Left colon (tissue), 2 donors: ENCODE measurements around the gene ZBTB32. TPM values are rescaled to one million over a fixed set of nuclear protein-coding genes. Genes with fewer than 3 reads are reported as not detected.
"Not testable (repeated sequence)": the region's sequence is repeated elsewhere in the genome, so short reads cannot be mapped to it uniquely, and the experiment has no call there.

Experiments
- ATAC-seq: fragments of 200-7000 bp; cut with Tn5 transposase; one replicate; pipeline ENCODE4 v1.9.1; 2020; ENCODE audit warnings: mild to moderate bottlenecking, moderate library complexity
- DNase-seq, 2 donors: peaks; one replicate each; pipeline ENCODE4 v3.0.0-alpha.2; 2020
- intact Hi-C, 2 donors: fragments of 100-400 bp; cut with DNase I in 1 of 2; cut with micrococcal nuclease in 1 of 2; formaldehyde crosslinking; loops; one replicate each; pipeline versions ENCODE4 v1.11.2 to v1.14.0; 2022; cut with DNase I, micrococcal nuclease
- long read RNA-seq: library from polyadenylated mRNA; unstranded; transcript quantifications from one replicate; pipeline ENCODE4 v2.0.0, GENCODE V29; 2021
- total RNA-seq, 2 donors: library from RNA; stranded (reverse); fragmentation: NEBNext Ultra II Directional; extraction: Animal tissue kit (Norgen Biotek cat#: 25700); gene quantifications; one replicate each; pipeline ENCODE4 v1.2.1, GENCODE V29; 2021
- donor health status: DM: no; HTN: no; CAD: no.
- donor health status: DM: yes; HTN: yes; CAD: no.

The ZBTB32 gene
- total RNA-seq, result 1 to 10 TPM in 1 of 2 donors, under 1 TPM in 1; 0.15 to 1.1 TPM
- long read RNA-seq, partial matches to known transcripts, result 1 of 4 reads
- long read RNA-seq, other reads (novel, unspliced or antisense), result 3 of 4 reads

DNA sequence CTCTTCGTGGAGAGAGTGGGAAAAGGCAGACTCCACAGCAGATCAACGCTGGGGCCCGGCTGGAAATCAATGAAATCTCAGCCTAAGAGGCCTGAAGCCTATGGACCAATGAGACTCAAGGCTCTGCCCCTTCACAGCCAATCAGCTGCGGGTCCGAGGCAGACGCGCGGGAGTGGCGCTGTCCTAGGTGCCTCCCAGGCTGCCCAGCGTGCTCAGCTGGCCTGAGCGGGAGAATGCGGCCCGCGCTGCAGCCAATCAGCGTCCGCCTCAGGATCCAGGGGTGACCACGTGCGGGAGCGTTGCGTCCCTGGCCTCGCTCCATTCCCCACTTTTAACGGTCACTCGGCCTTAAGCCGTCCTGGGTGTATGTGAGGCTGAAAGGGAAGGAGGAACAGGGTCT, at the start of gene ZBTB32:
Gene ZBTB32 (plus strand): TSS at position 341 of the 400 bp plus-strand sequence. CDS start 10,069 bp downstream, outside the sequence.
- peak; percentile 38 for ATAC-seq
- intact Hi-C loops, result no loop called here
- peak in 1 of 2 donors; percentile 35 for DNase-seq

DNA sequence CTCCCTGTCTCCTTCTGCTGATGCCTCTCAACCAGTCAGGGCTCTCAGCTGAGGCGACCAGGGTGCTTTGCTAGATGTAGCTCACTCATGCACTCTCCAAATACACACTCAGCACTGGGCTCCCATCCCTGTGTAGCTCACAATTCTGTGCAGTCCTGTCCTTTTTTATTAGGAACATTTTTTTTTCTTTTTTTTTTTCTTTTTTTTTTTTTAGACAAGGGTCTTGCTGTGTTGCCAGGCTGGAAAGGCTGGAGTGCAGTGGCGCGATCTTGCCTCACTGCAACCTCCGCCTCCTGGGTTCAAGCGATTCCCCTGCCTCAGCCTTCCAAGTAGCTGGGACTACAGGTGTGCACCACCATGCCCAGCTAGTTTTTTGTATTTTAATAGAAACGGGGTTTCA, 49.5 kb upstream of the ZBTB32 start:
- intact Hi-C loops, DNase-seq, ATAC-seq: not testable (repeated sequence)

DNA sequence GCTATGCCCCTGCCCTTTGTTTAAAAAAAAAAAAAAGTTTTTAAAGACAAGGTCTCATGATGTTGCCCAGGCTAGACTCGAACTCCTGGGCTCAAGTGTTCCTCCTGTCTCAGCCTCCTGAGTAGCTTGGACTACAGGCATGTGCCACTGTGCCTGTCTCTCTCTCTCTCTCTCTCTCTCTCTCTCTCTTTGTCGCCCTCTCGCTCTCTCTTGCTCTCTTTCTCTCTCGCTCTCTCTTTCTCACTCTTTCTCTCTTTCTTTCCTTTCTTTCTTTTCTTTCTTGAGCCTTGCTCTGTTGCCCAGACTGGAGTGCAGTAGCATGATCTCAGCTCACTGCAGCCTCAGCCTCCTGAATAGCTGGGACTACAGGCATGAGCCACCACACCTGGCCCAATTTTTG, 48.8 kb upstream of the ZBTB32 start:
- intact Hi-C loops, result no loop called here

DNA sequence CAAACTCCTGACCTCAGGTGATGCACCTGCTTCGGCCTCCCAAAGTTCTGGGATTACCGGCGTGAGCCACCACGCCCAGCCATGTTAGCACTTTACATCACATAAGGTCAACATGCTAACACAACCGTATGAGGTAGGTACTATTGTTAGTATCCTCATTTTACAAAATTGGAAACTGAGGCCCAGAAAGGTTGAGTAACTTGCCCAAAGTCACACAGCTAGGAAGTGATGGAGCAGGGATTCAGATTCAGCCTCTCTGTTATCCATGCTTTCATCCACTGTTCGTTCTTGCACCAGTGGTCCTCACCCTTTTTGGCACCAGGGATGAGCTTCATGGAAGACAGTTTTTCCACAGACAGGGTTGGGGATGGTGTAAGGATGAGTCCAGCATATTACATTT, 47.7 kb upstream of the ZBTB32 start:
- intact Hi-C loops, result no loop called here
- ATAC-seq (no peak), DNase-seq (no peak)

More for the DNA sequence above, 48.8 kb upstream of the ZBTB32 start:
- ATAC-seq (no peak), DNase-seq (no peak)

DNA sequence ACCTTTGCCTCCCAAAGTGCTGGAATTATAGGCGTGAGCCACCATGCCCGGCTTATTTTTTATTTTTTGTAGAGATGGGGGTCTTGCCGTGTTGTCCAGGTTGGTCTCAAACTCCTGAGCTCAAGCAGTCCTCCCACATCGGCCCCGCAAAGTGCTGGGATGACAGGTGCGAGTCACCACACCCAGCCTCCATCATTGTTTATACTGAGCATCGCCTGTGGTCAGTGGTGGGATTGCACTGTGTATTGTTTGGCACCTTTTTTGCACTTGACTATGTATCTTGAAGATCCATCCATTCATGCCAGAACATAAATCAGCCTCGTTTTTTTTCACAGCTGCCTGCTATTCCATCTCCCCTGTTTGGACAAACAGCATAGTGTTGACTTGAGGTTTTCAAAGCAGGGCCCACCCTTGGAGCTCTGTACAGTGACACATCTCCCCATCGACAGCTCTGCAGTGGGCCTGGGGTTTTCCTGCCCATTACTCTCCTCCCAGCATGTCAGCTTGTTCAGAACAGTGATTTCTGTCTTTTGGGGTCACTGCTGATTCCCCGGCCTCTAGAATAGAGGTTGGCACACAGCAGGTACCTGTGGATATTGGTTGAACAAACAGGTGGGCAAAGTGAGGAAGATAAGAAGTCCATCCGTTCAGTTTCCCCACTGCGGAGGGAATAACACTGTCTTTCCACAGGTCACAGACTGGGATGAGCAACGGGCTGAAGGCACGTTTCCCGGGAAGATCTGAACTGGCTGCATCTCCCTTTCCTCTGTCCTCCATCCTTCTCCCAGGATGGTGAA, 46.3 kb upstream of the ZBTB32 start:
- intact Hi-C loops, result no loop called here
- ATAC-seq, result peak; percentile 48
- no peak for DNase-seq

- DNase-seq (no peak), ATAC-seq (no peak)
- intact Hi-C loops, result no loop called here
Measured at GRCh38 chr19:35661995-35662340, 42.4 kb upstream of the ZBTB32 start.

GRCh38 chr19:35663981-35664380, 40.4 kb upstream of the ZBTB32 start:
- intact Hi-C loops, result no loop called here
- DNase-seq, result no peak
- ATAC-seq, result no peak

DNA sequence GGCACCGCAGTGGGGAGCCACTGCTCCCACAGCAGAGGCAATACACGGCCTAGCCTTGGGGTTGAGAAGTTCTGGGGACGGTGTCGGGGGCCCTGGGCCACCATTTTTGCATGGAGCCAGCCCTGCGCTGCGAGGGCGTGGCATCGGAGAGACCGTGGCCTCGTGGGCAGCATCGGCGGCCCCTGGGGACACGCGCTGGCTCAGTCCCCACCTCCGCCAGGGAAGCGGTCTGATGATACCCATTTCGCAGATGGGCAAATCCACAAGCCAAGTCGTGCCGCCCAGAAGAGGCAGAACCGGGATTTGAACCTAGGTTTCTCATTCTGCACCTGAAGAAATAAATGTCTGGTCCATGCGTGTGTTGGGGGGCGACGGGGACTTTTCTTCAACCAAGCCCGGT, 39.2 kb upstream of the ZBTB32 start:
- DNase-seq, result no peak
- ATAC-seq, result no peak
- intact Hi-C loops, result no loop called here

GRCh38 chr19:35665604-35666003, 38.8 kb upstream of the ZBTB32 start:
- intact Hi-C loops, result no loop called here
- ATAC-seq (no peak), DNase-seq (no peak)

GRCh38 chr19:35666251-35666913, 38.0 kb upstream of the ZBTB32 start, which contains the start of gene UPK1A:
Gene UPK1A, plus strand, starts transcription at chr19:35666517. Its CDS starts 296 bp downstream, at chr19:35666813.
- no peak for DNase-seq
- ATAC-seq, result peak; percentile 32
- intact Hi-C loops, result no loop called here

- DNase-seq (no peak), ATAC-seq (no peak)
- intact Hi-C loops, result no loop called here
Measured at GRCh38 chr19:35669566-35669965, 34.8 kb upstream of the ZBTB32 start.

DNA sequence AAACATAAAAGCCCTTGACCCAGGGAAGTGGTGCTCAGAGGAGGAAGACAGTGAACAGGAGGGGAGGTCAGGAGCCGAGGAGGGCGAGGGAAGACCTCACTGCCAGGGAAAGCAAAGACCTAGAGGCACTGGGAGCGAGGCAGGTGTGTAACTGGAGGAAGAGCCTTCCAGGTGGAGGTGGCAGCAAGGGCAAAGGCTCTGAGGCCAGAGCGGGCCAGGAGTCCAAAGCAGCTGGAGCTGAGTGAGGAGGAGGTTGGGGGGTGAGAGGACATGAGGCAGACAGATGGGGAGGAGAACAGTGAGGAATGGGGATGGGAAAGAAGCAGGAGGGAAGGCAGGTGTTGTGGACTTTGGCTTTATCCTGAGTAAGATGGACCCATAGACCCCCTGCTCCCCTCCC, 34.4 kb upstream of the ZBTB32 start:
- DNase-seq (no peak), ATAC-seq (peak; percentile 27)

DNA sequence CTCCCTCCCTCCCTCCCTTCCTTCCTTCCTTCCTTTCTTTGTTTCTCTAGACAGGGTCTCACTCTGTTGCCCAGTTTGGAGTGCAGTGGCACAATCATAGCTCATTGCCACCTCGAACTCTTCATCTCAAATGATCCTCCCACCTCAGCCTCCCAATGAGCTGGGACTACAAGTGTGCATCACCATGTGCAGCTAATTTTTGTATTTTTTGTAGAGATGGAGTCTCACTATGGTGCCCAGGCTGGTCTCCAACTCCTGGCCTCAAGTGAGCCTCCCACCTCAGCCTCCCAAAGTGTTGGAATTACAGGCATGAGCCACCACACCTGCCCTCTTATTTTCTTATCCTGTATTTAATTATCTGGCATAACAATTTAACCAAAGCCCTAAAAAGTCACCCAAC, 33.7 kb upstream of the ZBTB32 start:
- intact Hi-C loops, result no loop called here
- DNase-seq, result no peak
- no peak for ATAC-seq

More for the DNA sequence above, 34.4 kb upstream of the ZBTB32 start:
- intact Hi-C loops, result no loop called here

- intact Hi-C loops, result no loop called here
- DNase-seq, result no peak
- ATAC-seq, result no peak
Measured at GRCh38 chr19:35671818-35672217, 32.5 kb upstream of the ZBTB32 start.

GRCh38 chr19:35673121-35673804, 31.1 kb upstream of the ZBTB32 start:
- peak; percentile 66 for ATAC-seq
- DNase-seq, result peak in 1 of 2 donors; percentile 32
- intact Hi-C loops, result no loop called here

GRCh38 chr19:35675589-35676140, 28.7 kb upstream of the ZBTB32 start:
- intact Hi-C loops, result no loop called here
- ATAC-seq (no peak), DNase-seq (no peak)

- intact Hi-C loops, result no loop called here
- no peak for DNase-seq
- no peak for ATAC-seq
Measured at GRCh38 chr19:35689836-35690235, 14.5 kb upstream of the ZBTB32 start.

GRCh38 chr19:35691106-35691505, 13.3 kb upstream of the ZBTB32 start:
- DNase-seq, ATAC-seq, intact Hi-C loops: not testable (repeated sequence)

GRCh38 chr19:35692010-35692409, 12.3 kb upstream of the ZBTB32 start:
- DNase-seq (no peak), ATAC-seq (no peak)
- intact Hi-C loops, result no loop called here
